ENCODE measurements around the gene BUD23.

DNA sequence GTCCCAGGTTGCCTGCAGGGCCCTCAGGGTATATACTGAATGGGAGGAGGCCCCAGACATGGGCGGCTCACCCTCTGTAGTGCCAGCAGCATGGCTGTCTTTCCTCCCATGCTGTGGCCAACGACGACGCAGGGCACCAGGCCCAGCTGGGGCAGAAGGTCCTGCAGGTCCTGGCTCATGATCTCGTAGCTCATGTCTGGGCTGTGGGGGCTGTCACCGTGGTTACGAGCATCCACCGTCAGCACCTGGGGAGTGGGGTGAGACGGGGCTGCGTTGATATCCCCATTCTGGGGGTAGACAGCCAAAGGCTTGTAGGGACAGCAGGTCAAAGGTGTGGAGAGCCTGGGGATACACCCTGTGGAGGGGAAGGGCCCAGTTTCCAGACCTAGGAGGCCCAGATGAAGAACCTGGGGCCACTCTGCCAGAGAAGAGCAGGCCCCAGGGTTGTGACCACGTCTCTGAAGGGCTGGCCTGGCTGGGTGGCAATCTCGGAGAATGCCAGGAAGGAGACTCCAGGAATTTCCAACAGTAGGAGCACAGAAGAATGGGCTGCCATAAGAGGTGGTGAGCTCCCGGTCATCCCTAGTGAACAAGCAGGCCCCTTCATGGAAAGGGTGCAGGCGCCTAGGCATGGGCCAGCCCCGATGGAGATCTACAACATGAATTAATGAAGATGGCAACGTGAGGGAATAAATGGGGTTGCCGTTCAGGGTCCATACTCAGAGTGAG, 54.3 kb downstream of the BUD23 start:
- TF ChIP-seq POLR2A (IDR thresholded peaks at IDR 0.05) (no peak), EP300 (IDR thresholded peaks at IDR 0.05) (no peak), POLR2AphosphoS5 (IDR thresholded peaks at IDR 0.05) (no peak)
- TF ChIP-seq, protein P1, sequence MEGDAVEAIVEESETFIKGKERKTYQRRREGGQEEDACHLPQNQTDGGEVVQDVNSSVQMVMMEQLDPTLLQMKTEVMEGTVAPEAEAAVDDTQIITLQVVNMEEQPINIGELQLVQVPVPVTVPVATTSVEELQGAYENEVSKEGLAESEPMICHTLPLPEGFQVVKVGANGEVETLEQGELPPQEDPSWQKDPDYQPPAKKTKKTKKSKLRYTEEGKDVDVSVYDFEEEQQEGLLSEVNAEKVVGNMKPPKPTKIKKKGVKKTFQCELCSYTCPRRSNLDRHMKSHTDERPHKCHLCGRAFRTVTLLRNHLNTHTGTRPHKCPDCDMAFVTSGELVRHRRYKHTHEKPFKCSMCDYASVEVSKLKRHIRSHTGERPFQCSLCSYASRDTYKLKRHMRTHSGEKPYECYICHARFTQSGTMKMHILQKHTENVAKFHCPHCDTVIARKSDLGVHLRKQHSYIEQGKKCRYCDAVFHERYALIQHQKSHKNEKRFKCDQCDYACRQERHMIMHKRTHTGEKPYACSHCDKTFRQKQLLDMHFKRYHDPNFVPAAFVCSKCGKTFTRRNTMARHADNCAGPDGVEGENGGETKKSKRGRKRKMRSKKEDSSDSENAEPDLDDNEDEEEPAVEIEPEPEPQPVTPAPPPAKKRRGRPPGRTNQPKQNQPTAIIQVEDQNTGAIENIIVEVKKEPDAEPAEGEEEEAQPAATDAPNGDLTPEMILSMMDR (IDR thresholded peaks at IDR 0.05): no peak

All from stomach (tissue), 4 donors.